ENCODE results near the gene GCAT. TPM values are rescaled to one million over a fixed set of nuclear protein-coding genes. Genes with fewer than 3 reads are reported as not detected.

Gene GCAT
- total RNA-seq, 1 donor from 2014 or later = 14.3 TPM

DNA sequence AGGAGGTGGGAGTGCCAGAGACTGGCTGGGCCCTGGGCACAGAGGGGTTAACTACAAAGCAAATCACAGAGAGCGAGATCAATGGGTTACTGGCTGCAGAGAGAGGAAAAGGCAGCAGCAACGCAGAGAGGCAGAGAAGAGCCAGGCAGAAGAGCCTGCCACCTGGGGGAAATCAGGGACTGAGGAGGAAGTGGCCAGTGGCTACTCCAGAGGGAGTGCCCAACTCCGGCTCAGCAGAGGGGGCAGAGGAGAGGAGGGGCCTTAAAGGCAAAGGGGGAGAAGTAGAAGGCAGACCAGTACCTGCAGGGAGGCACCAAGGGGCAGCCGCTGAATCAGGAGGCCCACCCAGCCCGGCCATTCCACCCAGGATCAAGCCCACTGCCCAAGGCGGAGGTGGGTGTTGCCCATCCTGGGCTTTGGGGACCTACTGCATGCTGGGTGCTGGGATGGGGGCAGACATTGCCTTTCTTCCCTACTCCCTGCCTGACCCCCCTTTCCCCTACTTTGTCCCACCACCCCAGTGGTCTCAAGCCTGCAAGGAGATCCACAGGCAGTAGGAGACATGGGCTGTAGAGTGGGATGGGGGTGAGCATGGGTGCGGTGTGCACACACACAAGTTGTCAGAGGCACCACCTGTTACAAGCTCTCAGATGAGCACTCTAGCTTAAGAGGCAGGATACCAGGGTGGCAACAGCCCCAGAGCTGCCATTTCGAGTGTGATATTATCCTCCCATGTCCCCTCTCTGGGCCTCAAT is 14.5 kb downstream of the GCAT start:
- Histone ChIP-seq H3K79me2 (ENCODE audit: insufficient read depth, low read length) (no peaks in the 10 kb centered on the region), H3K4me1 (ENCODE audit: insufficient read depth, low read length) (peaks cover 22% of the 10 kb centered on the region), H3K4me3 (ENCODE audit: insufficient read depth, low read depth, low read length) (no peak overlapping the region), H3K9me3 (ENCODE audit: insufficient read depth, low read depth, low read length) (no peaks in the 10 kb centered on the region), H3K27ac (ENCODE audit: low read depth, low read length) (no peak overlapping the region), H4K20me1 (ENCODE audit: insufficient read depth, low read length) (no peaks in the 10 kb centered on the region), H3K9ac (ENCODE audit: low read length) (no peak overlapping the region), H2AFZ (ENCODE audit: low read depth, low read length) (no peak overlapping the region), H3K27me3 (ENCODE audit: insufficient read depth, low read length) (peaks cover 20% of the 10 kb centered on the region), H3K4me2 (ENCODE audit: low read length) (no peak overlapping the region), H3K36me3 (ENCODE audit: insufficient read depth, low read length) (no peaks in the 10 kb centered on the region)
- Mint-ChIP-seq H3K27me3 (ENCODE audit: low read depth, unreplicated experiment) (peaks cover 41% of the 10 kb centered on the region), H3K9me3 (ENCODE audit: unreplicated experiment) (no peaks in the 10 kb centered on the region), H3K36me3 (ENCODE audit: low read depth, unreplicated experiment) (peaks cover 3% of the 10 kb centered on the region), H3K27ac (ENCODE audit: unreplicated experiment) (no peak overlapping the region), H3K4me1 (ENCODE audit: low read depth, unreplicated experiment) (peaks cover 2% of the 10 kb centered on the region), H3K4me3 (ENCODE audit: unreplicated experiment) (peak overlapping the region; percentile 35)
- DNase-seq (ENCODE audit: low read depth) (no peak), FAIRE-seq (no peak)
- TF ChIP-seq, protein P1, sequence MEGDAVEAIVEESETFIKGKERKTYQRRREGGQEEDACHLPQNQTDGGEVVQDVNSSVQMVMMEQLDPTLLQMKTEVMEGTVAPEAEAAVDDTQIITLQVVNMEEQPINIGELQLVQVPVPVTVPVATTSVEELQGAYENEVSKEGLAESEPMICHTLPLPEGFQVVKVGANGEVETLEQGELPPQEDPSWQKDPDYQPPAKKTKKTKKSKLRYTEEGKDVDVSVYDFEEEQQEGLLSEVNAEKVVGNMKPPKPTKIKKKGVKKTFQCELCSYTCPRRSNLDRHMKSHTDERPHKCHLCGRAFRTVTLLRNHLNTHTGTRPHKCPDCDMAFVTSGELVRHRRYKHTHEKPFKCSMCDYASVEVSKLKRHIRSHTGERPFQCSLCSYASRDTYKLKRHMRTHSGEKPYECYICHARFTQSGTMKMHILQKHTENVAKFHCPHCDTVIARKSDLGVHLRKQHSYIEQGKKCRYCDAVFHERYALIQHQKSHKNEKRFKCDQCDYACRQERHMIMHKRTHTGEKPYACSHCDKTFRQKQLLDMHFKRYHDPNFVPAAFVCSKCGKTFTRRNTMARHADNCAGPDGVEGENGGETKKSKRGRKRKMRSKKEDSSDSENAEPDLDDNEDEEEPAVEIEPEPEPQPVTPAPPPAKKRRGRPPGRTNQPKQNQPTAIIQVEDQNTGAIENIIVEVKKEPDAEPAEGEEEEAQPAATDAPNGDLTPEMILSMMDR (IDR thresholded peaks at IDR 0.05; ENCODE audit: insufficient read depth, low read depth, low read length) = no peak
- no peak for TF ChIP-seq EZH2 (IDR thresholded peaks at IDR 0.05; ENCODE audit: insufficient read depth, low read length)

- H3K9ac ChIP-seq (ENCODE audit: low read length) = no peak within 1 kb of the TSS
- H3K27ac ChIP-seq (ENCODE audit: low read depth, low read length) = no peak within 1 kb of the TSS
- Mint-ChIP-seq H3K9me3 (ENCODE audit: unreplicated experiment) (no peaks in the 10 kb centered on the region), H3K27me3 (ENCODE audit: low read depth, unreplicated experiment) (peaks cover 41% of the 10 kb centered on the region), H3K4me3 (ENCODE audit: unreplicated experiment) (no peak within 1 kb of the TSS), H3K27ac (ENCODE audit: unreplicated experiment) (no peak within 1 kb of the TSS), H3K36me3 (ENCODE audit: low read depth, unreplicated experiment) (peaks cover 3% of the 10 kb centered on the region), H3K4me1 (ENCODE audit: low read depth, unreplicated experiment) (no peaks in the 10 kb centered on the region)
- no peak for DNase-seq (ENCODE audit: low read depth)
- peaks cover 20% of the 10 kb centered on the region for H3K27me3 ChIP-seq (ENCODE audit: insufficient read depth, low read length)
- no peaks in the 10 kb centered on the region for H4K20me1 ChIP-seq (ENCODE audit: insufficient read depth, low read length)
- TF ChIP-seq EZH2 (IDR thresholded peaks at IDR 0.05; ENCODE audit: insufficient read depth, low read length) = no peak
- TF ChIP-seq, protein P1 (IDR thresholded peaks at IDR 0.05; ENCODE audit: insufficient read depth, low read depth, low read length) = no peak
- H3K79me2 ChIP-seq (ENCODE audit: insufficient read depth, low read length) = no peaks in the 10 kb centered on the region
- no peaks in the 10 kb centered on the region for H3K36me3 ChIP-seq (ENCODE audit: insufficient read depth, low read length)
- peaks cover 13% of the 10 kb centered on the region for H3K4me1 ChIP-seq (ENCODE audit: insufficient read depth, low read length)
- H3K4me2 ChIP-seq (ENCODE audit: low read length) = peak within 1 kb of the TSS; percentile 79
- no peak for FAIRE-seq
- H3K4me3 ChIP-seq (ENCODE audit: insufficient read depth, low read depth, low read length) = peak within 1 kb of the TSS; percentile 5
- no peaks in the 10 kb centered on the region for H3K9me3 ChIP-seq (ENCODE audit: insufficient read depth, low read depth, low read length)
- H2AFZ ChIP-seq (ENCODE audit: low read depth, low read length) = no peak within 1 kb of the TSS
These were observed 15.6 kb downstream of the GCAT start, which contains the start of gene GALR3 for GRCh38 chr22:37823134-37823985. Gene GALR3 (plus strand): TSS chr22:37823382. CDS start chr22:37823407, 25 bp downstream.
